ENCODE results near the gene USP40. TPM values are rescaled to one million over a fixed set of nuclear protein-coding genes. Genes with fewer than 3 reads are reported as not detected.

Gene USP40
- total and polyA plus RNA-seq, 2 experiments from 2014 or later: 14.0 to 21.7 TPM

DNA sequence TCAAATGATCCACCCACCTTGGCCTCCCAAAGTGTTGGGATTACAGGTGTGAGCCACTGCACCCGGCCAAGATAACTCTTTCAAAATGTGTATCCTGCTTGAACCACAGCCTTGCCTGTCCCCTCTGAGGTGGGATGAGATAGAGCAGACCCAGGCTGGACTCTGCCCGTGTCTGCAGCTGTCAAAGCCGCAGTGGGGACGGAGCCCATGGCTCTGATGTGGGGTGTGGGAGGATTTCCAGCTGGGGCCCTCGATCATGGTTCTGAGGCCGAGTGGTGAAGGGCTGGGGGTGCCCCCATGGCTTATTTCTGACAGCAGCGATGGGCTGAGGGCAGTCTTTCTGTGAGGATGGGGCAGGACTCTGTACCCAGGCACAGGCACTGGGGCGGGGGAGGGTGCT, 107.8 kb downstream of the USP40 start:
- H3K27me3 ChIP-seq: no peaks in the 10 kb centered on the region
- no peaks in the 10 kb centered on the region for H3K4me1 ChIP-seq (ENCODE audit: low read depth)
- no peak overlapping the region for H3K27ac ChIP-seq
- TF ChIP-seq, protein P1, sequence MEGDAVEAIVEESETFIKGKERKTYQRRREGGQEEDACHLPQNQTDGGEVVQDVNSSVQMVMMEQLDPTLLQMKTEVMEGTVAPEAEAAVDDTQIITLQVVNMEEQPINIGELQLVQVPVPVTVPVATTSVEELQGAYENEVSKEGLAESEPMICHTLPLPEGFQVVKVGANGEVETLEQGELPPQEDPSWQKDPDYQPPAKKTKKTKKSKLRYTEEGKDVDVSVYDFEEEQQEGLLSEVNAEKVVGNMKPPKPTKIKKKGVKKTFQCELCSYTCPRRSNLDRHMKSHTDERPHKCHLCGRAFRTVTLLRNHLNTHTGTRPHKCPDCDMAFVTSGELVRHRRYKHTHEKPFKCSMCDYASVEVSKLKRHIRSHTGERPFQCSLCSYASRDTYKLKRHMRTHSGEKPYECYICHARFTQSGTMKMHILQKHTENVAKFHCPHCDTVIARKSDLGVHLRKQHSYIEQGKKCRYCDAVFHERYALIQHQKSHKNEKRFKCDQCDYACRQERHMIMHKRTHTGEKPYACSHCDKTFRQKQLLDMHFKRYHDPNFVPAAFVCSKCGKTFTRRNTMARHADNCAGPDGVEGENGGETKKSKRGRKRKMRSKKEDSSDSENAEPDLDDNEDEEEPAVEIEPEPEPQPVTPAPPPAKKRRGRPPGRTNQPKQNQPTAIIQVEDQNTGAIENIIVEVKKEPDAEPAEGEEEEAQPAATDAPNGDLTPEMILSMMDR (IDR thresholded peaks at IDR 0.05; ENCODE audit: low read depth, low read length): no peak
- peaks cover 23% of the 10 kb centered on the region for H3K36me3 ChIP-seq
- DNase-seq (ENCODE audit: low read depth in 1 of 2, low spot score in 1 of 2): no peak
- no peaks in the 10 kb centered on the region for H3K9me3 ChIP-seq (ENCODE audit: low read depth)
- no peak overlapping the region for H3K4me3 ChIP-seq

DNA sequence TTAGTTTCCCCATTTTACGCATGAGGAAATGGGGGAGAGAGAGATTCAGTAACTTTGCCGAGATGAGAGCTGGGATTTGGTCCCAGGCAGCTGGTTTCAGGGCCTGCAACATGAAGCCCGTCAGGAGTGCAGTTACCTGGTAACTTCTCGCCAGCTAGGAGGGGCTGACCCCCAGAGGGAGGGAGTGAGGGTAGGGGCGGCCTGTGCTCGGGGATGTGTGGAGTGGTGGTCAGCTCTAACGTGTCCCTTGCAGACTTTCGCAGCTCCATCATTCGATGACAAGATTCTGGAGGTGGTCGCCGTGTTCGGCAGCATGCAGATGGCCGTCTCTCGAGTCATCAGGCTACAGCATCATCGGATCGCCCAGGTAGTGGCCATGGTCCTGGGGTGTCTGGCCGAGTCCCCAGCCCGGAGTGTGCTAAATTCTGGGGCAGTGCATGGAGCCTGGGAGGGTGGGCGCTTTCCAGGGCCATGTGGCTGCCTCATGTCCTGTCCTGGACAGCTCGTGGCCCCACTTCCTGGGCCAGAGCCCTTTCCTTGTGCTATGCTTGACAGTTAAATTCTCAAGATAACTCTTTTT, 108.5 kb downstream of the USP40 start:
- H3K4me1 ChIP-seq (ENCODE audit: low read depth): no peaks in the 10 kb centered on the region
- DNase-seq (ENCODE audit: low read depth in 1 of 2, low spot score in 1 of 2): no peak
- H3K4me3 ChIP-seq: no peak overlapping the region
- TF ChIP-seq, protein P1 (IDR thresholded peaks at IDR 0.05; ENCODE audit: low read depth, low read length): no peak
- H3K27ac ChIP-seq: no peak overlapping the region
- H3K36me3 ChIP-seq: peaks cover 20% of the 10 kb centered on the region
- no peaks in the 10 kb centered on the region for H3K27me3 ChIP-seq
- H3K9me3 ChIP-seq (ENCODE audit: low read depth): no peaks in the 10 kb centered on the region

DNA sequence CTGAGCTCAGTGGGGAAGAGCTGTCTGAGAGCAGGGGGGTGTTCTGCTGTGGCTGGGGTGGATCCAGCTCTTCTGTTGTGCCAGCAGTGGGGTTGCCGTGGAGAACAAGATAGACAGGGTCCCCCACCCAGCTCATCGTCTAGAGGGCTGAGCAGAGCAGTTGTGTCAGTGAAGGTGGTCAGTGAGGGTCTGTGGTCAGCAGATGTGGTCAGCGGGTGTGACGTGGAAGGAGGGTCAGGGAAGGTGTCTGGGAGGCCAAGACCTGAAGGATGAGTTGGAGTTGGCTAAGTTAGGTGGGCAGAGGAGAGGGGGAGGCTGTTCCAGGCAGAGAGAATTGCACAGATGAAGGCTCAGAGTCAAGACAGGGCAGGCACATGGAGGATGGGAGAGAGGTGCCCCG, 109.2 kb downstream of the USP40 start:
- Histone ChIP-seq H3K4me1 (ENCODE audit: low read depth) (no peaks in the 10 kb centered on the region), H3K4me3 (no peak overlapping the region), H3K27ac (no peak overlapping the region), H3K36me3 (peaks cover 22% of the 10 kb centered on the region), H3K27me3 (no peaks in the 10 kb centered on the region), H3K9me3 (ENCODE audit: low read depth) (no peaks in the 10 kb centered on the region)
- TF ChIP-seq, protein P1 (IDR thresholded peaks at IDR 0.05; ENCODE audit: low read depth, low read length): no peak
- no peak for DNase-seq (ENCODE audit: low read depth in 1 of 2, low spot score in 1 of 2)

DNA sequence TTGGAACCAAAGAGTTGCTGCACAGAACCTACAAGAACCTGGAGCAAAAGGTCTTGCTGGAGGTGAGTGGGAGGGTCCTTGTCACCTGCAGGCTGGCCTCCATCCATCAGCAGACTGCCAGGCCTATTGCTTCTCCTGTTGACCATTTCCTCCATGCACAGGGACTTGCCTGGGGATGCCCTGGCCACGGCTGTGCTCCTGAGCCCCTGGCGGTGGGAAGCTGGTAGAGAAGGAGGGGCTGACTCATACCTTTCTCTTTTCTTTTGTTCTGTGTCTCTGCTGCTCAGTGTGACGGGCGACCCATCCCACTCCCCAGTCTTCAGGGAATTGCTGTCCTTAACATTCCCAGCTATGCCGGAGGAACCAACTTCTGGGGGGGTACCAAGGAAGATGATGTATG, 109.6 kb downstream of the USP40 start:
- Histone ChIP-seq H3K27ac (no peak overlapping the region), H3K4me1 (ENCODE audit: low read depth) (no peaks in the 10 kb centered on the region), H3K36me3 (peaks cover 22% of the 10 kb centered on the region)

DNA sequence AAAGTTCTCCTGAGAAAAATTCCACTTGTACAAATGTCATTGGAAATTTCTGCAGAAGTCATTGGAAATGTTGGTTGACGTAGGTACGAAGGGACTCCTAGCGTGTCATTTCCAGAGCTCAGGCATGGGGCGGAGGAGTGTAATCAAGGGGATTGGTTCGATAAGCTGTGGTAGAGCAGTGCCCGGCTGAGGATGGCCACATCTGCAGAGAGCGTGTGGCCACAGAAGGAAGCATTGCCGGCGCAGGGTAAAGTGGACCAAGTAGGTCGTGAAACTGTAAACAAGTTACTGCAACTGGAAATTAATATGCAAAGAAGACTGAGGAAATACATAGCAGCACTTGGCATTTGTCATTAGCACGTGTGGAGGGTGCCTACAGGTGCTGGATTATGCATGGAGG, 110.5 kb downstream of the USP40 start:
- Histone ChIP-seq H3K27me3 (no peaks in the 10 kb centered on the region), H3K9me3 (ENCODE audit: low read depth) (no peaks in the 10 kb centered on the region), H3K4me1 (ENCODE audit: low read depth) (no peaks in the 10 kb centered on the region), H3K27ac (no peak overlapping the region), H3K36me3 (peaks cover 21% of the 10 kb centered on the region), H3K4me3 (no peak overlapping the region)
- TF ChIP-seq, protein P1 (IDR thresholded peaks at IDR 0.05; ENCODE audit: low read depth, low read length): no peak
- no peak for DNase-seq (ENCODE audit: low read depth in 1 of 2, low spot score in 1 of 2)

More for the DNA sequence above, 109.6 kb downstream of the USP40 start:
- TF ChIP-seq, protein P1 (IDR thresholded peaks at IDR 0.05; ENCODE audit: low read depth, low read length): no peak
- no peak overlapping the region for H3K4me3 ChIP-seq
- DNase-seq (ENCODE audit: low read depth in 1 of 2, low spot score in 1 of 2): no peak
- no peaks in the 10 kb centered on the region for H3K9me3 ChIP-seq (ENCODE audit: low read depth)
- H3K27me3 ChIP-seq: no peaks in the 10 kb centered on the region

All from cardiac muscle cell (in vitro differentiated cells and primary cell).